GM10847 (cell line): Measurements from ENCODE around the gene ANAPC15.
"Not testable (repeated sequence)": the region's sequence is repeated elsewhere in the genome, so short reads cannot be mapped to it uniquely, and the experiment has no call there.

Source experiments
- POLR2A ChIP-seq: IDR thresholded peaks from 2 replicates; pipeline ENCODE4 v1.6.1; 2011; ENCODE audit not compliant: insufficient read length; ENCODE audit errors: extremely low read depth

Gene ANAPC15

DNA sequence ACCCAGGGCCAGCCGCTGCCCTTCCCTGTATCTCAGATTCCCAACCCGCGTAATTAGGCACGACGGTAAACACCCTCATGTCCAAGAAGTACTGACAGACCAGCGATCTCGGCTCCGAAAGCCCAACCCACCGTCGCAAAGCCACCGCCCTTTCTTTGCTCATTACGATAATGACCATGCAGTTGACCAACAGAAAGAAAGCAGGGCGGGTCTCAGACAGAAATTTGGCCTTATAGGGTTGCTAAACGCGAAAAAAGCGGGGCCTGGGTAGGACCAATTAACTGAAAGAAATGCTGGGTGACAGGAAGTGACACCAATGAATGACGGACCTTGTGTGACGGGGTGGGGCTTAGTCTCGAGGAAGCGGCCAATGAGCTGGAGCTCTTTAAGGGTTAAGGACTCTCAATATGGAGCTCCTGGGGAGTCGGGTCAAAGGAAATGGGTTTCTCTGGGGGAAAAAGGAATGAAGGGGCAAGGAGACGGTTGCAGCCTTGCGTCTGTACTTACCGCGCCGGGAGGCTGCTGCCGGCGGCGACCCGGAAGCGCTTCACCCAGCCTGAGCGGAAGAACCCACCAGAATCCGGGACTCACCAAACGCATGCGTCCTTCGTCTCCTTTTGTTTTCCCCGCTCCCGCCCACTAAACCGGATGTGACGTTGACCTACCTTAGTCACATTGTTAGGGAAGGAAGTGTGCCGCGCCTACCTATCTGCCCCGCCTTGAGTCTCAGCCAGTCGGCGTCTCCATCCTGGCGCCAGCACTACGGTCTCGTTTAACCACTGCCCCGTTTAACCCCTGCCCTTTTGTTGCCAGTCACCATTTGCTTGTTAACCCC lies at the start of gene ANAPC15:
ANAPC15 (minus strand) TSS at position 553 of the 835 bp plus-strand sequence. CDS start 1,419 bp downstream, outside the sequence.
- peak; percentile 98 for TF ChIP-seq POLR2A

DNA sequence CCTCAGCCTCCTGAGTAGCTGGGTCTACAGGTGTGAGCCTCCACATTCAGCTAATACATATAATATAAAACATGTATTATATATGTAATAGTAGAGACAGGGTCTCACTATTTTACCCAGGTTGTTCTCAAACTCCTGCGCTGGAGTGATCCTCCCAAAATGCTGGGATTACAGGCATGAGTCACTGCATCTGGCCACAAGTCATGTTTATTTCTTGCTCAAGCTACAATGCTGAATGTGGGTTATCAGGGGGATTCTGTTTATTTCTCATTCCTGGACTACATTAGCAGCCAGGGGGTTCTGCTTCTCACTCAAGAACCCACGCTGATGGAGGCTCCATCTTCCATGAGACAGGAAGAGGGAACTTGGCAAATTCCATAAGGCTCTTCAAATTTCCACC lies 47.8 kb upstream of the ANAPC15 start:
- TF ChIP-seq POLR2A, result no peak

GRCh38 chr11:72157131-72157530 lies 44.6 kb upstream of the ANAPC15 start:
- no peak for TF ChIP-seq POLR2A

DNA sequence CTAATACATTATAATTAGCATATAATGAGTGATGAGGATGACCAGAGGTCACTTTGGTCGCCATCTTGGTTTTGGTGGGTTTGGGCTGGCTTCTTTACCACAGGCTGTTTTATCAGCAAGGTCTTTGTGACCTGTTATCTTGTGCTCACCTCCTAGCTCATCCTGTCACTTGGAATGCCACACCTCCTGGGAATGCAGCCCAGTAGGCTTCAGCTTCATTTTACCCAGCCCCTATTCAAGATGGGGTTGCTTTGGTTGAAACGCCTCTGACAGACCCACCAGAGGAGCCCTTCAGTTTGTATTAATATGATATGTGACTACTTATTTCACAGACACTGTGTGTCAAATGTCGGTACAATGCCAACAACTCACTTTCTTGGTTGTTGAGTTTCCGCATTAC lies 43.3 kb upstream of the ANAPC15 start:
- TF ChIP-seq POLR2A, result no peak

DNA sequence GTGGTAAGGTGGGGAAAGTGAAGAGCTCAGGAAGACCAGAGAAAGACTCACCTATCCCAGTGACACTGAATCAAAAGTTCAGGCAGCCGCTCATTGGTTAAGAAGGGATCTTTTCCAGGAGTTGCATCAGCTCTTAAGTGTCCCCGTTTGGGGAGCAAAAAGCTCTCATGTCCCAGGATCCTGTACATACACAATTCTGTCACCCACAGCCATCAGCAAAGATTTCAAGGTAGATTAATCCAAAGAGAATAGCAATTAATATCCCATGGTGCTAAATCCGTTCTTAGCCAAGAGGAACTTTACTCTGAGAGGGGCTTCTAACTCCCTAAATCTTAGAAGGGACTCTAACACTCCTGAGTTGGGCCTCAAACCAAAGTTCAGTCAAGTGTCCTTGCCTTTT lies 42.3 kb upstream of the ANAPC15 start:
- no peak for TF ChIP-seq POLR2A

GRCh38 chr11:72150882-72151281 lies 38.4 kb upstream of the ANAPC15 start:
- no peak for TF ChIP-seq POLR2A

GRCh38 chr11:72146625-72147024 lies 34.1 kb upstream of the ANAPC15 start:
- no peak for TF ChIP-seq POLR2A

DNA sequence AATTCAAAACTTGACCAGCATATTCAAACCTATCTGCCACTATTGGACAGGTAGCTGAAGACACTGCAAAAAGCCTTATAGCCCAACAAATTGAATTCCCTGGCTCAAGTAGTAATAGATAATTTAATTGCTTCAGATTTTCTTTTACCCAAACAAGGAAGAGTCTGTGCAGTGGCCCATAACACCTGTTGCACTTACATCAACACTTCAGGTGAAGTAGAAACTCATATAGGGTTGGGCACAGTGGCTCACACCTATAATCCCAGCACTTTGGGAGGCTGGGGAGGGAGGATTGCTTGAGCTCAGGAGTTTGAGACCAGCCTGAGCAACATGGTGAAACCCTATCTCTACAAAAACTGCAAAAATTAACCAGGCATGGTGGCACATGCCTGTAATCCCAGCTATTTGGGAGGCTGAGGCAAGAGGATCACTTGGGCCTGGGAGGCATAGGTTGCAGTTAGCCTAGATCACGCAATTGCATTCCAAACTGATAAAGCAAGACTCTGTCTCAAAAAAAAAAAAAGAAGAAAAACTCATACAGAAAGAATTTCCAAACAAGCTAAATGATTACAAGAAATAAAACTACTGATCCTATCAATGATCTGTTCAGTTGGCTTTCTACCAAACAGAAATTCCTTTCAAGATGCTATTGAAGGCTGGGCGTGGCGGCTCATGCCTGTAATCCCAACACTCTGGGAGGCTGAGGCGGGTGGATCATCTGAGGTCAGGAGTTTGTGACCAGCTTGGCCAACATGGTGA lies 32.5 kb upstream of the ANAPC15 start:
- TF ChIP-seq POLR2A, result no peak

GRCh38 chr11:72141066-72141465 lies 28.6 kb upstream of the ANAPC15 start:
- no peak for TF ChIP-seq POLR2A

GRCh38 chr11:72140661-72141060 lies 28.2 kb upstream of the ANAPC15 start:
- no peak for TF ChIP-seq POLR2A

DNA sequence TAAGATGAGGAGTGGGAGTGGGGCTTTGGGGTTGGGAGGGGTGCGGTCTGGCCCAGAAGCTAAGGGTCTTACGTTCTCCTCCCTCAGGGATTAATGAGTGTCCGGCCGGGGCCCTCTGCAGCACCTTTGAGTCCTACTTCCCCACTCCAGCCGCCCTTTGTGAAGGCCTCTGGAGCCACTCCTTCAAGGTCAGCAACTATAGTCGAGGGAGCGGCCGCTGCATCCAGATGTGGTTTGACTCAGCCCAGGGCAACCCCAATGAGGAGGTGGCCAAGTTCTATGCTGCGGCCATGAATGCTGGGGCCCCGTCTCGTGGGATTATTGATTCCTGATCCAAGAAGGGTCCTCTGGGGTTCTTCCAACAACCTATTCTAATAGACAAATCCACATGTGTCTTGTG lies 27.0 kb upstream of the ANAPC15 start:
- no peak for TF ChIP-seq POLR2A

- TF ChIP-seq POLR2A, result no peak
Observed at GRCh38 chr11:72138821-72139390, 26.4 kb upstream of the ANAPC15 start.

DNA sequence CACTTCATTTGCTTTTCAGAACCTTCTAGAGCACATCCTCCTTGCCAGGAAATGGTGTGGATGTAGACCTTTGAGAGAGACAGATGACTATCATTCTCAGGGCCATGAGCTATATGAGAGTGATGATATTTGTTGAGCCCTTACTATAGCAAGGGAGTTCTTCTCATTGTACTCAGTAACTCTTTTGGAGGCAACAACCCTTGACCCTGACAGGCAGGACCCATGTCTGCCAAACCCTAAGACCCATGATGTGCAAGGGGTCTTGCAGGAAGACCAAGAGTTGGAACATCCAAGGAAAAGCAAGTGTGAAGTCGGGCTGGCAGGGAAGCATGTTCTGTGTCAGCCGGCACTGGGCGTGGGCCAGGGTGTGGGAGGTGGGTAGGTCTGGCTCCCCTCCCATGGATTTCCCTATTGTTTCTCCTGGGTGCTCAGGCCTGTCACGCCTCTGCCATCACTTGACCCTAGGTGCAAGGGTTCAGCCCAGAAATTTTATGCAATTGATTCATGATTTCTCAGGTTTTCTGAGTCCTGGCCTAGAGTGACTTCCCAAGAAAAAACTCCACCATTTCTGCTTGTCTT lies 24.3 kb upstream of the ANAPC15 start:
- TF ChIP-seq POLR2A, result no peak

- no peak for TF ChIP-seq POLR2A
Observed at GRCh38 chr11:72135891-72136683, 23.6 kb upstream of the ANAPC15 start.

GRCh38 chr11:72135473-72135872 lies 23.0 kb upstream of the ANAPC15 start, which contains the start of gene FOLR3:
TSS of gene FOLR3 (plus strand) at chr11:72135725. CDS start at chr11:72135953, 228 bp downstream.
- TF ChIP-seq POLR2A, result not testable (repeated sequence)

GRCh38 chr11:72132646-72133045 lies 20.2 kb upstream of the ANAPC15 start:
- no peak for TF ChIP-seq POLR2A
